ENCODE measurements around the gene ZXDB.
"Not testable (repeated sequence)": the region's sequence is repeated elsewhere in the genome, so short reads cannot be mapped to it uniquely, and the experiment has no call there.

ZXDB gene

DNA sequence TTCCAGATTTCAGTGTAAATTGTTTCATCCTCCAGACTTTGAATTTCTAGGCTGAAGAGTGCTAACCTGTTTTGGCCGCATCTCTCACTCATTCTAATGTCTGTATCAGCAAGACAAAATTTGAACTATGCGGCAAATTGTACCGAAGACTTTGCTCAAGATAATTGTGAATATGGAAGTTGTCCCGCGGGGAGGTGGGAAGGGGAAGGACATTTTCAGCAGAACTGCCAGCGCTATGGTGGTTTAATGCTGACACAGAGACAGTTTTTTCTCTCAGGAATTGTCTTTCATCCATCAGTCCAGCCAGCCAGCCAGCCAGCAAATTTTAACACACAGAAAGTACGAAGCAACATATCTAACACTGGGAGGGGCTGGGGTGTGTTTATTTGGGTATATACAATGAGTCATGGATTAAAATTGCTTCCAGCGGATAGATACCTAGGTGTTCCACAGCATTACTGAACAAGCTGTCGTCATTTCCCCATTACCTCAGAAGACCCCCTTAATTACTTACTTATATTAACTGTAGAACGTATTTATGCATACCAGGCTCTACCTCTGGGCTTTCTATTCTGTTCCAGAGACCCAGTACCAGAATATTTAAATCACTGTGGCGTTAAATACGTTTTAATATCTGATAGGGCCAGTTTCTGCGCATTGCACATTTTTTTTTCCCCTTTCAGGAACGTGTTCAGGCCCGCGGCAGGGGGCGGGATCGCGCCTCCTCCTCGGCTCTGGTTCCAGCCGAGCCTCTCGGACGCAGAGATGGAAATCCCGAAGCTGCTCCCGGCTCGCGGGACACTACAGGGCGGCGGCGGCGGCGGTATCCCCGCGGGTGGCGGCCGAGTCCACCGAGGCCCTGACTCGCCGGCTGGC lies at the start of gene ZXDB:
TSS of gene ZXDB (plus strand) at position 728 of the 876 bp plus-strand sequence. CDS start at position 766, 38 bp downstream.
- peak; percentile 37 for DNase-seq (ENCODE audit: low read depth, low spot score)

DNA sequence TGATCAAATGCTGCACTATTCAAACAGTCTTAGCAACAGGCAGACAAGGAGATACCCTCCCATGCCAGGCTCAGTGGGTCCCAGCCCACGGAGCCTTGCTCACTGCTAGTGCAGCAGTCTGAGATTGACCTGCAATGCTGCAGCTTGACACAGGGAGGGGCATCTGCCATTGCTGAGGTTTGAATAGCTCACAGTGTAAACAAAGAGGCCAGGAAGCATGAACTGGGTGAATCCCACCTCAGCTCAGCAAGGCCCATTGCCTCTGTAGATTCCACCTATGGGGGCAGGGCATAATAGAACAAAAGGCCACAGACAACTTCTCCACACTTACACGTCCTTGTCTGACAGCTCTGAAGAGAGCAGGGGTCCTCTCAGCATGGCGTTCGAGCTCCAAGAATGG lies 26.6 kb upstream of the ZXDB start:
- DNase-seq (ENCODE audit: low read depth, low spot score): no peak

DNA sequence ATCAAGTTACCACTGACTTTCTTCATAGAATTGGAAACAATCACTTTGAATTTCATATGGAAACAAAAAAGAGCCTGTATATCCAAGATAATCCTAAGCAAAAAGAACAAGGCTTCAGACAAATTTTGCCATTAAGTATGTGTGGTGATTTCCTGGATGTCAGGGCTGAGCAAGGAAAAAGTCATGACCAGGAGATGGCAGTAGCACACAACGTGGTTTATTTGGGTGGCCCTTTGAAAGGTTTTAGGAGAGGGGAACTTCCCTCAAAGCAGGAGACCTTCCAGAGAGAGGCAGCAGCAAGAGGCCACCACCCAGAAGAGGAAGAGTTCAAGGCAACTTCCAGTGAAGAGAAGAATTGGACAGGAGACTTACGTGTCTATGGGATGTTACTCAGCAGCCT lies 18.1 kb upstream of the ZXDB start:
- DNase-seq (ENCODE audit: low read depth, low spot score): peak; percentile 14

DNA sequence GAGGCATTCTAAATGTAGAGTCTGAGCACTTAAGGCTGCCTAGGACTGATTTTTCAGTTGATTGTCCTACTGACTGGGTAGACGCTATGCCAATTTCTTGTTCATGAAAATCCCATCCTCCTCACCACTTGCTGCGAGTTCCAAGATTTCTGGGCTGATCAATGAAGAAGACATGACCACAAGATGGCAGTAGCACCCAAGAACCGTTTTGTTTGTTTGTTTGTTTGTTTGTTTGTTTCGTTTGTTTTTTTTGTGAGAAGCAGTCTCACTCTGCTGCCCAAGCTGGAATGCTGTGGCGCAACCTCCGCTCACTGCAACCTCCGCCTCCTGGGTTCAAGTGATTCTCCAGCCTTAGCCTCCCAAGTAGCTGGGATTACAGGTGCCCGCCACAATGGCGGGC lies 8.9 kb upstream of the ZXDB start:
- not testable (repeated sequence) for DNase-seq (ENCODE audit: low read depth, low spot score)

DNA sequence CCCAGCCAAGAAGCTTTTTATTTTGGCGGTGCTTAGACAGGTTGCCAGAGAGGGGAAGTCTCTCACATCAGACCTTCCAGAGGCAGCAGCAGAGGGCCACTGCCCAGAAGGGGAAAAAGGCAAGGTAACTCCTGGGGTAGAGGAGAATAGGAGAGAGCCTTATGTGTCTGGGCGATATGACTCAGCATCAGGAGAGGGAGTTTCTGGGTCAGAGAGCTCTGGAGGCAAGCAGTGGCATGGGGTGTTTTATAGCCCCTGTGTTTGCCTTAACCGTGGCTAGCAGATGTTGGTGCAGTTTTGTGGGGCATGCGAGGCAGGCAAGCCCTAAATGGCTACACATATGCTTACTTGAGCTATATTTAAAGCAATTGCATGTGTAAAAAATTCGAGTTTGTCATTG lies 8.3 kb upstream of the ZXDB start:
- no peak for DNase-seq (ENCODE audit: low read depth, low spot score)

DNA sequence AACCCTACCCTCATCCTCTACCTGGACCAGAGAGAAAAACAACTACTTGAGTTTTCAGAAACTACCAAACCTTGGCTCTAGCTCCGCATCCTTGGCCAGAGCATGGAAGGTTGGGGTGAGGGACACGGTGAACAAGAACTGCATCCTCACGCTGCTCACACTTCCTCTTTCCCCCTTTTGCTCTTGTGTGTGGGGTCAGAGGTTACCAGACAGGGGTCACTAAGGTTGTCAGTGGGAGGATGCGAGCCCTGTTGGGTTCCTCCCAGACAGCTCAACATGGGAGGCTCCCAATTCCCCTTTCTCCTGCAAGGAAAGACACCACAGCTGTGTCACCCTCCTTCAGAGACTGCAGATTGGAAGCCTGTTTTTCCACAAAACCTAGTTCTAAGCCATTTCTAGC lies 5.5 kb upstream of the ZXDB start:
- no peak for DNase-seq (ENCODE audit: low read depth, low spot score)

DNA sequence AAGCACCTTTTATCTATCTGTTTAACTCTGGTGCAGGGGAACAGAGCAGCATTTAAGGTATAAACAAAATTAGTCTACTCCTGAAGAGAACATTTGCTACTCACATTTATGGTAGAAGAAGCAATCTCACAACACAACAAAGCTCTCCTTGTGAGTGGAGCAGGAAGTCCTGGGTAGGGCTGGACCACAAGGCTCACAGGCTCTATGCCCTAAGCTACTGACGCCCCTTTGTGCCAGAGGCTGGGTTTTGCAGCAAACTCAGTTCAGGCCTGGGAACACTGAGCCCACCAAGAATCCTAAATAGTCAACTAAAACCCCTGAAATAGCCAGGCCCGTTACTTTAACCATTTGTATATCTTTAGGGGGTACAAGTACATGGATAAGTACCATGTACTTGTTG lies 4.7 kb upstream of the ZXDB start:
- no peak for DNase-seq (ENCODE audit: low read depth, low spot score)

DNA sequence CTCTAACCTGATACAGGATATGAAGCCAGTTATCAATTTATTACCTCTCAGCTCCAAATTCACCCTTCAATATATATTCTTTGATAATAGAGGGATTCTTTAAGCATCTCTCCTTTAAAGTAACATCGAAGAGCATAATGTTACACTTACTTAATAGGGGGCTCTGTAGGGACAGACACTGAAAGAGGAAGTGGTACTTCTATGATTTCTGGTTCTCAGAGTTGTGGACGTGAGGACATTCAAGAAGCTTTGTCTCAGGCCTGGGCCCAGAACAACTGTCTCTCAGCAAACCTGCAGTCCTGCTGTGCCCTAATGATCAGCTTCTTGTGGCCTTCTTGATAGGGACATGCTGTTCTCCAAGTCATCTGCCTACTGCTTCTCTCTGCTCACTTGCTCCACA lies 4.2 kb upstream of the ZXDB start:
- no peak for DNase-seq (ENCODE audit: low read depth, low spot score)

DNA sequence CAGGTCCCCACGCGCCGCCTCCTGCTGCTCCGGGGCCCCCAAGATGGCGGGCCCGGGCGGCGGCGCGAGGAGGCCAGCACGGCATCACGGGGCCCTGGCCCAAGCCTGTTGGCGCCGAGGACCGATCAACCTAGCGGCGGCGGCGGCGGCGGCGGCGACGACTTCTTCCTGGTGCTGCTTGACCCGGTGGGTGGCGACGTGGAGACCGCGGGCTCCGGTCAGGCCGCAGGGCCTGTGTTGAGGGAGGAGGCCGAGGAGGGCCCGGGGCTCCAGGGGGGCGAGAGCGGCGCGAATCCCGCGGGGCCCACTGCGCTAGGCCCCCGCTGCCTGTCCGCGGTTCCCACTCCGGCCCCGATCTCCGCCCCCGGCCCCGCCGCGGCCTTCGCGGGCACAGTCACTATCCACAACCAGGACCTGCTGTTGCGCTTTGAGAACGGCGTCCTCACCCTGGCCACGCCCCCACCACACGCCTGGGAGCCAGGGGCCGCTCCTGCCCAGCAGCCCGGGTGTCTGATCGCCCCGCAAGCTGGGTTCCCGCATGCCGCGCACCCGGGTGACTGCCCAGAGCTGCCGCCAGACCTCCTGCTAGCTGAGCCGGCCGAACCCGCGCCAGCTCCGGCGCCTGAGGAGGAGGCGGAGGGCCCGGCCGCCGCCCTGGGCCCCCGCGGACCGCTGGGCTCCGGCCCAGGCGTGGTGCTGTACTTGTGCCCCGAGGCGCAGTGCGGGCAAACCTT lies 516 bp downstream of the ZXDB start:
- peak; percentile 51 for DNase-seq (ENCODE audit: low read depth, low spot score)

DNA sequence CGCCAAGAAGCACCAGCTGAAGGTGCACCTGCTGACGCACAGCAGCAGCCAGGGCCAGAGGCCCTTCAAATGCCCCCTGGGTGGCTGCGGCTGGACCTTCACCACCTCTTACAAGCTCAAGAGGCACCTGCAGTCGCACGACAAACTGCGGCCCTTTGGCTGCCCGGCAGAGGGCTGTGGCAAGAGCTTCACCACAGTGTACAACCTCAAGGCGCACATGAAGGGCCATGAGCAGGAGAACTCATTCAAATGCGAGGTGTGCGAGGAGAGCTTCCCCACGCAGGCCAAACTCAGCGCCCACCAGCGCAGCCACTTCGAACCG lies 1.0 kb downstream of the ZXDB start:
- DNase-seq (ENCODE audit: low read depth, low spot score): peak; percentile 55

DNA sequence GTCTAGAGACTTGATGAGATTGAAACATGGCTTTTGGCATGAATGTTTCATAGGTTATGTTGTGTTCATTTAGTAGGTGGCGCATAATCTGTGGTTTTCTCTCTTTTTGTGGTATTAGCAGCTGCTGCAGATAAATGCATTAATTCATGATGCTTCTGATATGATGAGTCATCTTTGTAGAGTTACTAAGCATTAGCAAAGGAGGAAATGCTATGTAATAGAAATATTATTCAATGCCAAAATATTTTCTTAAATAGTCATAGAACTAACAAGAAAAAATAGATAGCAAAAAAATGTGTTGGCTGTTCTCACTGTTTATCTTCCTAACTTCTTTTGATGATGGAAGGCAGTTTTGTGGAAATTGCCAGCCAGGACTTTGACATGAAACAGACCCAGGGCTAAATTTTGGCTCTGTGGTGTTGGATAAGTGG lies 3.6 kb downstream of the ZXDB start:
- DNase-seq (ENCODE audit: low read depth, low spot score): peak; percentile 42

DNA sequence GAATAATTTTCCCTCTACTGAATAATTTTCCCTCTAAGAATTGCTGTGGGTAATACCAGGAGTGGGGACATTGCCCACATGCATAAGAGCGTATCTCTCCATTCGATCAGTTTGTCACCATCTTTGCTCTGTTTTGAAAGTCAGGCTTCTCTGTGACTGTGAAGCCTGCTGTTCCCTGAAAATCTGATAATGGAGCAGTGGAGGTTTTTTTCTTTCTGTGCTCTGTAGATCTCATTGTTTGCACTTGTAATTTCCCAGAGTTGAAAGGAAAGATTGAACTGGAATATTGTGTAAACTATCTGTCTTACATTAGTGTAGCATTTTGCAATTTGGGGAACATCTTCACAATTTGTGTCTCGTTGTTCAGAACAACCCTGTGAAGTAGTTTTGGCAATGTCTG lies 4.3 kb downstream of the ZXDB start:
- DNase-seq (ENCODE audit: low read depth, low spot score): no peak

DNA sequence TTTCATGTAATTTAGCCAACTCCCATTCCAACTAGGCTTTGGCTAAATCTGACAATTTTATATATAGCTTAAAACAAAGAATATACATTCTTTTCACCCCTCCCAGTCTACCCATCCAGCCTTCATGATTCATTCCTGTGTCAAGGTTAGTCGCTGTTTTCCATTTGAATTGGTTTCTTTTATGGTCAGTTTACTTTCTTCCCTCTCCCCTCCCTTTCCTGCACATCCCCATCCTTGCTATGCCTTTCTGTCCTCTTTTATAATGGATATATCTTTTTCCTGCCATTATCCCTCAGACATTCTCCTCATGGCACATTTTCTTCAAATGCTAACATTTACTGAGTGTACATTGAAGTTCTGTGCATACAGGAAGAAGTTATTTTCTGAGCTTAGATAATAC lies 4.7 kb downstream of the ZXDB start:
- DNase-seq (ENCODE audit: low read depth, low spot score): no peak

DNA sequence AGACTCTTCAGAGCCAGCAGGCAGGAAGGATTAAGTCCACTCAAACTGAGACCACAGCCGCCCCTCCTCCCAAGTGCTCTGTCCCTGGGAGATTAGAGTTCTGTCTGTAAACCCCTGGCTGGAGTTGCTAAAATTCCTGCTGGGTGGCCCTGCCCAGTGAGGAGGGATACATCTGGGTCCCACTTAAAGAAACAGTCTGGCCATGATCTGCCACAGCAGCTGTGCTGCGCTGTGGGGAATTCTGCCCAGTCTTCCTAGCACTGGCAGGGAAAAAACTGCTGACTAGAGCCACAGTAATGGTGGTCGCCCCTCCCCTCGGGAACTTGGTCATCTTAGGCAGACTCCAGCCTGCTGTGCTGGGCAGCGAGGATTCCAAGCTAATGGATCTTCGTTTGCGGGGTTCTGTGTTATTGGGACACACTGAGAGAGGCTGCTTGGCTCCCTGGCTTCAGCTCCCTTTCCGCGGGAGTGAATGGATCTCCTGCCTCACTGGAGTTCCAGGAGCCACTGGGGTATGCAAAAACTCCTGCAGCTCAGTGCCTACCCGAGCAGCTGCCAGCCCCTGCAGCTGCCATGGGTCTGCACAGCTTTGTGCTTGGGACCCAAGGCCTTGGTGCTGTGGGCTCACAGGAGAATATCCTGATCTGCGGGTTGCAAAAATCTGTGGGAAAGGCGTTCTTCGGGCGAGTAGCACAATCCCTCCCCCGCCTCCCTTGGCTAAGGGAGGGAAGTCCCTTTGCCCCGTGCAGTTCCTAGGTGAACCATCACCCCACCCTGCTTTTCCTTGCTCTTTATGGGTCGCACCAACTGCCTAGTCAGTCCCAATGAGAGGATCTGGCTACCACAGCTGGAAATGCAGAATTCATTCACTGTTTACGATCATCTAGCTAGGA lies 15.7 kb downstream of the ZXDB start:
- DNase-seq (ENCODE audit: low read depth, low spot score): no peak

DNA sequence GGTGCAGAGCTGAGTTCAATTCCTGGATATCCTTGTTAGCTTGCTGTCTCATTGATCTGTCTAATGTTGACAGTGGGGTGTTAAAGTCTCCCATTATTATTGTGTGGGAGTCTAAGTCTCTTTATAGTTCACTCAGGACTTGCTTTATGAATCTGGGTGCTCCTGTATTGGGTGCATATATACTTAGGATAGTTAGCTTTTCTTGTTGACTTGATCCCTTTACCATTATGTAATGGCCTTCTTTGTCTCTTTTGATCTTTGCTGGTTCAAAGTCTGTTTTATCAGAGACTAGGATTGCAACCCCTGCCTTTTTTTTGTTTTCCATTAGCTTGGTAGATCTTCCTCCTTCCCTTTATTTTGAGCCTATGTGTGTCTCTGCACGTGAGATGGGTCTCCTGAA lies 21.5 kb downstream of the ZXDB start:
- DNase-seq (ENCODE audit: low read depth, low spot score): not testable (repeated sequence)

DNA sequence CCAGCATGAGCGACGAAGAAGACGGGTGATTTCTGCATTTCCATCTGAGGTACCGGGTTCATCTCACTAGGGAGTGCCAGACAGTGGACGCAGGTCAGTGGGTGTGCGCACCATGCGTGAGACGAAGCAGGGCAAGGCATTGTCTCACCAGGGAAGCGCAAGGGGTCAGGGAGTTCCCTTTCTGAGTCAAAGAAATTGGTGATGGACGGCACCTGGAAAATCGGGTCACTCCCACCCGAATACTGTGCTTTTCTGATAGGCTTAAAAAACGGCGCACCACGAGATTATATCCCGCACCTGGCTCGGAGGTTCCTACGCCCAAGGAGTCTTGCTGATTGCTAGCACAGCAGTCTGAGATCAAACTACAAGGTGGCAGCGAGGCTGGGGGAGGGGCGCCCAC lies 37.6 kb downstream of the ZXDB start:
- not testable (repeated sequence) for DNase-seq (ENCODE audit: low read depth, low spot score)

DNA sequence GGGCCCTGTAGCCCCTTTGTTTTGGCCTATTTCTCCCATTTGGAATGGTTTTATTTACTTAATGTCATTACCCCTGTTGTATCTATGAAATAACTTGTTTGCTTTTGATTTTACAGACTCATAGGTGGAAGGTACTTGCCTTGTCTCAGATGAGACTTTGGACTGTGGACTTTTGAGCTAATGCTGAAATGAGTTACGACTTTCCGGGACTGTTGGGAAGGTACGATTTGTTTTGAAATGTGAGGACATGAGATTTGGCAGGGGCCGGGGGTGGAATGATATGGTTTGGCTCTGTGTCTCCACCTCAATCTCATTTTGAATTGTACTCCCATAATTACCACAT lies 48.8 kb downstream of the ZXDB start:
- DNase-seq (ENCODE audit: low read depth, low spot score): no peak

DNA sequence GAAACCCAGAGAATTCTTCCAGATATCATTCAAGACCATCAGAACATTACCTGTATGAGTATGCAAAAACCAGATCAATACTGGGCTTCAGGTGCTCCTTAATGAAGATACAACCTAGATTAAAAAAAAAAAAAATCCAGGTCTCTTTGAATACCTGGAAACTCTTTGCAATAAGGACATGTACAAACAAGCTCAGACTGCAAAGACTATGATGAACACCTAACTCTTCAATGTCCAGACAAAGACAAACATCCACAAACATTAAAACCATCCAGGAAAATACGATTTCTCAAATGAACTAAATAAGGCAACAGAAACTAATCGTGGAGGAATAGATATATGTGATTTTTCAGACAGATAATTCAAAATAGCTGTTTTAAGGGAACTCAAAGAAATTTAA lies 49.5 kb downstream of the ZXDB start:
- DNase-seq (ENCODE audit: low read depth, low spot score): no peak

DNA sequence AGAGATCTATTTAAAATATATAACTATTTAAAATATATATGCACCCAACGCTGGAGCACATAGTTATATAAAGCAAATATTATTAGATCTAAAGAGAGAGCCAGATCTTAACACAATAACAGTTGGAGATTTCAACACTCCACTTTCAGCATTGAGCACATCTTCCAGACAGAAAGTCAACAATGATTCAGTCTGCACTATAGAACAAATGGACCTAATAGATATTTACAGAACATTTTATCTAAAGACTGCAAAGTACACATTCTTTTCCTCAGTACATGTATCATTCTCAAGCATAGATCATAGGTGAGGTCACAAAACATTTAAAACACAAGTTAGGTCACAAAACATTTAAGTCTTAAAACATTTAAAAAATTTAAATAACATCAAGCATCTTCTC lies 51.9 kb downstream of the ZXDB start:
- DNase-seq (ENCODE audit: low read depth, low spot score): no peak

DNA sequence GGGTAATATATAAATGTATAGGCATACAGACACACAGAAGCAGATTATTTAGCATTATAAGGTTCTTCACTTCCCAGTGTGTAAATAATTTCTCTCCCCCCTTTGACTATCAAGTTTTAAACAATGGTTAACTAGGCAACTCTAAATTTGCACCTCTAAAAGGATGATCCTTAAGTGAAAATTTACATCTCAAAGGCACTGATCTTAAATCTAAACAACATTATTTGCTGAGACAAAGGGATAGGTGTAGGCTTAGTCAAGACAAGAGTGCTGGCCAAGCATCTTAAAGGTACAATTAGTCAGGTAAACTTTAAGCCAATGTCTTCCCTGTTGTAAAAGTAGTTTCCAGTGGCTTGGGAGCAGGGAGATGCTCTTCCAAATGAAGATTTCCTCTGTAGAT lies 55.2 kb downstream of the ZXDB start:
- DNase-seq (ENCODE audit: low read depth, low spot score): no peak
